AG04450 (cell line): ENCODE measurements around the gene PSMD4. TPM values are rescaled to one million over a fixed set of nuclear protein-coding genes. Genes with fewer than 3 reads are reported as not detected.

ENCODE experiments used
- CTCF ChIA-PET: fragments of 300-600, 350-600 bp; formaldehyde crosslinking; extraction: SDS; loops from one replicate; lab custom pipeline; 2022; ENCODE audit warnings: antibody characterized with exemption, inconsistent platforms; lab: Charles Lee
- POLR2A ChIA-PET: fragments of 350-600 bp; formaldehyde crosslinking; extraction: SDS; loops from one replicate; lab custom pipeline; 2021; ENCODE audit warnings: antibody characterized with exemption, inconsistent platforms; lab: Yijun Ruan, JAX
- DNase-seq: peaks from one replicate; pipeline ENCODE4 v3.0.0-alpha.2; 2011; ENCODE audit warnings: low read depth, low spot score
- H3K27ac ChIP-seq: one replicate; pipeline ENCODE4 v1.5.1; 2012; ENCODE audit warnings: low read depth, low read length, control low read depth
- H3K27me3 ChIP-seq: one replicate; pipeline ENCODE4 v1.6.0; 2012; ENCODE audit warnings: low read length; ENCODE audit not compliant: control insufficient read depth, insufficient read depth
- H3K4me3 ChIP-seq: 2 replicates; pipeline ENCODE4 v1.5.1; 2011; ENCODE audit warnings: mild to moderate bottlenecking, low read depth, low read length, control low read depth
- H3K9me3 ChIP-seq: 2 replicates; pipeline ENCODE4 v1.5.1; 2012; ENCODE audit warnings: low read length; ENCODE audit not compliant: control insufficient read depth, insufficient read depth
- polyA plus RNA-seq: library from polyadenylated mRNA; depleted of rRNA; stranded (reverse); fragments of >200 nt; gene quantifications from 2 replicates; pipeline ENCODE4 v1.2.3, GENCODE V29; 2011
- TF ChIP-seq, protein P1 (sequence below): IDR thresholded peaks from 2 replicates; pipeline ENCODE4 v1.5.1; 2011; ENCODE audit warnings: low read depth, low read length, control low read depth, inconsistent platforms

PSMD4 gene
- polyA plus RNA-seq, 1 experiment = 258 TPM

DNA sequence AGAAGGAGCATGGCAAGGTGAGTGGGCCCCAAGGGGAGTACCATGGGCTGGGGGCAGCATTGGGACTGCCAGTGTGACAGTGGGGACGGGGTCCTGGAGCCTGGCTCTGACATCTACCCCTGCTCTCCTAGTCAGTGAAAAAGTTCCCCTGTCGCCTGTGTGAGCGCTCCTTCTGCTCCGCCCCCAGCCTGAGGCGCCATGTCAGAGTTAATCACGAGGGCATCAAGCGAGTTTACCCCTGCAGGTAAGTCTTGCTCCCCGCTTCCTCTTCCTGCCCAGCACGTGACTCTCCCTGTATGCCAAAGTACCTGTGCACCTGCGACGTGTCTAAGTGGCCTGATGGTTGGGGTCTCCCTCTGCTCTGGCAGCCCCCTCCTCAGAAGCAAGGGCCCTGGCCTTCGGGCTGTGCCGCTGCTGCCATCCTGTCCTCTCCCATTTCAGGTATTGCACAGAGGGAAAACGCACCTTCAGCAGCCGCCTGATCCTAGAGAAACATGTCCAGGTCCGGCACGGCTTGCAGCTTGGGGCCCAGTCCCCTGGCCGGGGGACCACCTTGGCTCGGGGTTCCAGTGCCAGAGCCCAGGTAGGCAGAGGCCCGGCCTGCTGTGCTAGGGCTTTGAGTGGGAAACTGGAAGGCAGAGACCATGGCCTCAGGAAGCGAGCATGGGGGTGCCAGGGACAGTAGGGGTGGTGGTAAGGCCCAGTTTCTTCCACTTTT is 35.6 kb downstream of the PSMD4 start:
- Histone ChIP-seq H3K27me3 (no peaks in the 10 kb centered on the region), H3K9me3 (no peaks in the 10 kb centered on the region), H3K27ac (no peak overlapping the region), H3K4me3 (no peak overlapping the region)
- TF ChIP-seq, protein P1, sequence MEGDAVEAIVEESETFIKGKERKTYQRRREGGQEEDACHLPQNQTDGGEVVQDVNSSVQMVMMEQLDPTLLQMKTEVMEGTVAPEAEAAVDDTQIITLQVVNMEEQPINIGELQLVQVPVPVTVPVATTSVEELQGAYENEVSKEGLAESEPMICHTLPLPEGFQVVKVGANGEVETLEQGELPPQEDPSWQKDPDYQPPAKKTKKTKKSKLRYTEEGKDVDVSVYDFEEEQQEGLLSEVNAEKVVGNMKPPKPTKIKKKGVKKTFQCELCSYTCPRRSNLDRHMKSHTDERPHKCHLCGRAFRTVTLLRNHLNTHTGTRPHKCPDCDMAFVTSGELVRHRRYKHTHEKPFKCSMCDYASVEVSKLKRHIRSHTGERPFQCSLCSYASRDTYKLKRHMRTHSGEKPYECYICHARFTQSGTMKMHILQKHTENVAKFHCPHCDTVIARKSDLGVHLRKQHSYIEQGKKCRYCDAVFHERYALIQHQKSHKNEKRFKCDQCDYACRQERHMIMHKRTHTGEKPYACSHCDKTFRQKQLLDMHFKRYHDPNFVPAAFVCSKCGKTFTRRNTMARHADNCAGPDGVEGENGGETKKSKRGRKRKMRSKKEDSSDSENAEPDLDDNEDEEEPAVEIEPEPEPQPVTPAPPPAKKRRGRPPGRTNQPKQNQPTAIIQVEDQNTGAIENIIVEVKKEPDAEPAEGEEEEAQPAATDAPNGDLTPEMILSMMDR = no peak
- ChIA-PET CTCF (no interaction called here), POLR2A (no interaction called here)
- no peak for DNase-seq

DNA sequence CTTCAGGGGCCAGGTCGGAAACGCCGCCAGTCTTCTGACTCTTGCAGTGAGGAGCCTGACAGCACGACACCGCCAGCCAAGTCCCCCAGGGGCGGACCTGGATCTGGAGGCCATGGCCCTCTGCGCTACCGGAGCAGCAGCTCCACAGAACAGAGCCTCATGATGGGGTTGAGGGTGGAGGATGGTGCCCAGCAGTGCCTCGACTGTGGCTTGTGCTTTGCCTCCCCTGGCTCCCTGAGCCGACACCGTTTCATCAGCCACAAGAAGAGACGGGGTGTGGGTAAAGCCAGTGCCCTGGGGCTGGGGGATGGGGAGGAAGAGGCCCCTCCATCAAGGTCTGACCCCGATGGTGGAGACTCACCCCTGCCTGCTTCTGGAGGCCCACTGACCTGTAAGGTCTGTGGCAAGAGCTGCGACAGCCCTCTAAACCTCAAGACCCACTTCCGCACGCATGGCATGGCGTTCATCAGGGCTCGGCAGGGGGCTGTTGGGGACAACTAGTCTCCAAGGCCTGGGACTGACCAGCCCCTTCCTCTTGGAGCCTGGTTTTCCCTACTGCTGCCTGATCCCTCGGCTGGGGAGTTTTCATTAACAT is 36.3 kb downstream of the PSMD4 start:
- ChIA-PET CTCF (no interaction called here), POLR2A (no interaction called here)

DNA sequence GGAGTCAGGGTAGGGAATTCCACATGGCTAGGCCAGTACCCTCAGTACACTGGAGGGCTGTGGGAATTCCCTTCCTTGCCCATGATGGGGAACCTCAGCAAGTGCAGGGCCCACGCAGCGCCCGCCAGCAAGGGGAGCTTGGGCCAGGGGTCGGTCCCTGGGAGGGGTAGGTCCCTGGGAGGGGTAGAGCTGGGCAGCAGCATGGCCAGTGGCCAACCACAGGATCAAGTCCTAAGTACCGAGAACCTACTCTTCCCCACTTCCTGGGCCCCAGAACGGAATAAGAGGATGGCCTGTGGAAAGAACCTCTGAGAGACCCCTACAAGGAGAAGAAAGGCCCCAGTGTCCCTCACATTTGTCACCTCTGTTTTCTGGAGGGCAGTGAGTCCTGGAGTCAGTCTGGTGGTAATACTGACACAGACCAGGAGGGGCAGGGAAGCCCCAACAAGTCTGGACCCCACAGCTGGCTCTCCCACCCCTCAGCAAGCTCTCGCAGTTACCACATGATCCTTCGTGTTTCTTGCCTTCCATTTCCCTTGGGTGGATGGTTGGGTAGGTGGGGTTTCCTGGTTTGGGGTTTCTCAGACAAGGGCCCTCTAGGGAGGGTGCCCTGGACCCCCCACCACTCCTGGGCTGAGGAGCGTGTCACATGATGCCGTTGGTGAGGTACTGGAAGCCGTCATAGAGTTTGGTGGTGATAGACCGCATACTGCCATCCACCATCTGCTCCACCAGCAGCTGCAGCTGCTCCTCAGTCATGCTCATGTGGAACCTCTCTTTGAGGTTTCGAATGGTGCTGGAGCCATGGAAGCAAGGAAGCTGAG is 37.9 kb downstream of the PSMD4 start:
- no peak overlapping the region for H3K4me3 ChIP-seq
- H3K9me3 ChIP-seq = no peaks in the 10 kb centered on the region
- POLR2A ChIA-PET = interaction anchor here (0.6 to 1.3 kb wide), 4 partner anchors 9 to 145 kb away, joined by 3 to 7 read pairs (median 4); no protein-coding TSS in a partner anchor
- TF ChIP-seq, protein P1 = no peak
- H3K27ac ChIP-seq = no peak overlapping the region
- CTCF ChIA-PET = interaction anchor here (0.7 to 1.5 kb wide), 5 partner anchors 8 to 201 kb away, joined by 3 to 4 read pairs (median 4); no protein-coding TSS in a partner anchor
- DNase-seq = no peak
- no peaks in the 10 kb centered on the region for H3K27me3 ChIP-seq

More for the DNA sequence above, 36.3 kb downstream of the PSMD4 start:
- H3K4me3 ChIP-seq = no peak overlapping the region
- H3K27me3 ChIP-seq = no peaks in the 10 kb centered on the region
- no peak for DNase-seq
- H3K27ac ChIP-seq = no peak overlapping the region
- TF ChIP-seq, protein P1 = no peak
- no peaks in the 10 kb centered on the region for H3K9me3 ChIP-seq

DNA sequence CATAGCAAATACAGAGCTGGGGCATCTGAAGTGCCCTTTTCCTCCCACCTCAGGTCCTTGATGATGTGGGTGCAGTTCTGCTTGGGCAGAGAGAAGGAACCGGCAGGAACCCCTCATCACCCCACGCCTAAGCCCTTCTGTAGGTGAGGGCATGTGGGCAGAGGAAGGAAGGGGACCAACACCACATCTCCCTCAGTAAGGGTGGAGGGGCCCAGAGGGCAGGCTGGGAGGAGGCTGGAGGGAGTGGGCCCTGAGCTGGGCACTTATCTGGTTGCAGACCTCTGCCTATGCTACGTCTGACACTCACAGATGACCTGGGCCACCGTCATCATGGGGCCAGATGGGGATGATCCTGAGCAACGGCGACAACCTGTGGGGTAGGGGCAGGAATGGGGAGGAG is 38.6 kb downstream of the PSMD4 start:
- Histone ChIP-seq H3K9me3 (no peaks in the 10 kb centered on the region), H3K4me3 (no peak overlapping the region), H3K27ac (no peak overlapping the region), H3K27me3 (no peaks in the 10 kb centered on the region)
- no peak for DNase-seq
- TF ChIP-seq, protein P1 = no peak
- POLR2A ChIA-PET = interaction anchor here (0.8 kb wide), 1 partner anchor 12 kb away, joined by 7 read pairs; no protein-coding TSS in a partner anchor
- CTCF ChIA-PET = interaction anchor here (0.7 to 1.5 kb wide), 3 partner anchors 47 to 1070 kb away, joined by 3 to 4 read pairs (median 4); no protein-coding TSS in a partner anchor
